PC-9 (cell line): ENCODE data around the gene SOX12. TPM values are rescaled to one million over a fixed set of nuclear protein-coding genes. Genes with fewer than 3 reads are reported as not detected.

Source experiments
- BruUV-seq: library from RNA; stranded (reverse); fragments of 400-500 nt; replicated peaks from 2 replicates; lab custom pipeline; 2021; lab: Mats Ljungman, UMichigan
- CTCF ChIA-PET: fragments of 300-600 bp; sonication (Branson Sonifier 250); formaldehyde crosslinking; loops from one replicate; lab custom pipeline; 2022; ENCODE audit warnings: antibody characterized with exemption; lab: Charles Lee
- POLR2A ChIA-PET: fragments of 300-600 bp; sonication (Branson Sonifier 250); formaldehyde crosslinking; loops from one replicate; lab custom pipeline; 2022; ENCODE audit warnings: antibody characterized with exemption; ENCODE audit not compliant: unreplicated experiment; lab: Charles Lee
- DNase-seq, 2 experiments: peaks; one replicate each; pipeline versions ENCODE4 v3.0.0 to v3.0.0-alpha.2; 2015 to 2022; ENCODE audit warnings: mixed read lengths in 1 of 2
- H2AFZ ChIP-seq: fragments of 200-600 bp; sonication (generic); 2 replicates; pipeline ENCODE4 v1.8.1; 2017; ENCODE audit warnings: antibody characterized with exemption
- H3F3A ChIP-seq: fragments of 200-600 bp; sonication (generic); 2 replicates; pipeline ENCODE4 v1.8.1; 2017; ENCODE audit warnings: antibody characterized with exemption, mild to moderate bottlenecking, low read depth; ENCODE audit not compliant: insufficient read depth
- H3K27ac ChIP-seq: fragments of 200-600 bp; sonication (generic); 2 replicates; pipeline ENCODE4 v1.6.1; 2016; ENCODE audit warnings: mixed run types
- H3K27me3 ChIP-seq: fragments of 200-600 bp; sonication (generic); 2 replicates; pipeline ENCODE4 v1.6.1; 2016; ENCODE audit warnings: low read depth, mixed run types; ENCODE audit not compliant: insufficient read depth
- H3K36me3 ChIP-seq: fragments of 200-600 bp; sonication (generic); 2 replicates; pipeline ENCODE4 v1.6.1; 2016; ENCODE audit warnings: low read depth, mixed run types
- H3K4me1 ChIP-seq: fragments of 200-600 bp; sonication (generic); replicated peaks from 2 replicates; pipeline ENCODE4 v1.6.1; 2016; ENCODE audit warnings: mixed run types; ENCODE audit not compliant: insufficient read depth
- H3K4me2 ChIP-seq: fragments of 200-600 bp; sonication (generic); 2 replicates; pipeline ENCODE4 v1.6.1; 2017; ENCODE audit warnings: mixed run types
- H3K4me3 ChIP-seq: fragments of 200-600 bp; sonication (generic); 2 replicates; pipeline ENCODE4 v1.6.1; 2016; ENCODE audit warnings: mixed run types
- H3K79me2 ChIP-seq: fragments of 200-600 bp; sonication (generic); 2 replicates; pipeline ENCODE4 v1.6.1; 2017; ENCODE audit warnings: low read depth, mixed run types
- H3K9me2 ChIP-seq: fragments of 200-600 bp; sonication (generic); 2 replicates; pipeline ENCODE4 v1.8.1; 2017; ENCODE audit warnings: mild to moderate bottlenecking; ENCODE audit not compliant: insufficient read depth
- H3K9me3 ChIP-seq: fragments of 200-600 bp; sonication (generic); 2 replicates; pipeline ENCODE4 v1.8.1; 2016; ENCODE audit warnings: low read depth; ENCODE audit not compliant: insufficient read depth
- H4K20me1 ChIP-seq: fragments of 200-600 bp; sonication (generic); 2 replicates; pipeline ENCODE4 v1.8.1; 2017; ENCODE audit not compliant: insufficient read depth
- EZH2 ChIP-seq: fragments of 200-600 bp; sonication (generic); IDR thresholded peaks from 2 replicates; pipeline ENCODE4 v1.8.0; 2017; ENCODE audit warnings: antibody characterized with exemption, low read depth
- intact Hi-C: fragments of 100-400 bp; cut with micrococcal nuclease; formaldehyde crosslinking; loops from one replicate; pipeline ENCODE4 v1.10.0; 2022; ENCODE audit not compliant: unreplicated experiment
- total RNA-seq: library from RNA; stranded (reverse); gene quantifications from 2 replicates; pipeline ENCODE4 v1.2.3, GENCODE V29; 2021
- TF ChIP-seq, protein P1 (sequence below): fragments of 200-600 bp; sonication (generic); conservative IDR thresholded peaks from 2 replicates; pipeline ENCODE4 v1.6.1; 2017; ENCODE audit warnings: mixed run types, antibody characterized with exemption, mild to moderate bottlenecking, moderate library complexity

SOX12 gene
- total RNA-seq, 1 experiment from 2014 or later: 57.1 TPM

DNA sequence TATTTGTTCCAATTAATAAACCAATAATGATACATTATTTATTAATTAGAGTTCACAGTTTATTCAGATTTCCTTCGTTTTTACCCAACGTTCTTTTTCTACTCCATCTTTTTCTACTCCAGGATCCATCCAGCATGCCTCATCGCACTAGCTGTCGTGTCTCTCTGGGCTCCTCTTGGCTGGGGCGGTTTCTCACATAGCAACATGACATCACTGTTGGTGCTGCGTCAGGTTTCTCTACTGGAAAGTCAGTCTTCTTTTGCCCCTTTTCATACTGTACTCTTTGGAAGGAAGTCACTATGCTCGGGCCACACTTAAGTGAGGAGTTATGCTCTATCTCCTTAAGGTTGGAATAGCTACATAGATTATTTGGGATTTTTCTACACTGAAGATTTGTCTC, 13.7 kb upstream of the SOX12 start:
- CTCF ChIA-PET: no interaction called here
- no peaks in the 10 kb centered on the region for H3K79me2 ChIP-seq
- no peaks in the 10 kb centered on the region for H3K36me3 ChIP-seq
- H4K20me1 ChIP-seq: no peaks in the 10 kb centered on the region
- TF ChIP-seq, protein P1, sequence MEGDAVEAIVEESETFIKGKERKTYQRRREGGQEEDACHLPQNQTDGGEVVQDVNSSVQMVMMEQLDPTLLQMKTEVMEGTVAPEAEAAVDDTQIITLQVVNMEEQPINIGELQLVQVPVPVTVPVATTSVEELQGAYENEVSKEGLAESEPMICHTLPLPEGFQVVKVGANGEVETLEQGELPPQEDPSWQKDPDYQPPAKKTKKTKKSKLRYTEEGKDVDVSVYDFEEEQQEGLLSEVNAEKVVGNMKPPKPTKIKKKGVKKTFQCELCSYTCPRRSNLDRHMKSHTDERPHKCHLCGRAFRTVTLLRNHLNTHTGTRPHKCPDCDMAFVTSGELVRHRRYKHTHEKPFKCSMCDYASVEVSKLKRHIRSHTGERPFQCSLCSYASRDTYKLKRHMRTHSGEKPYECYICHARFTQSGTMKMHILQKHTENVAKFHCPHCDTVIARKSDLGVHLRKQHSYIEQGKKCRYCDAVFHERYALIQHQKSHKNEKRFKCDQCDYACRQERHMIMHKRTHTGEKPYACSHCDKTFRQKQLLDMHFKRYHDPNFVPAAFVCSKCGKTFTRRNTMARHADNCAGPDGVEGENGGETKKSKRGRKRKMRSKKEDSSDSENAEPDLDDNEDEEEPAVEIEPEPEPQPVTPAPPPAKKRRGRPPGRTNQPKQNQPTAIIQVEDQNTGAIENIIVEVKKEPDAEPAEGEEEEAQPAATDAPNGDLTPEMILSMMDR: no peak
- TF ChIP-seq EZH2: no peak
- no peaks in the 10 kb centered on the region for H3K9me2 ChIP-seq
- H3K27me3 ChIP-seq: no peaks in the 10 kb centered on the region
- H3K4me3 ChIP-seq: no peak overlapping the region
- H3K4me2 ChIP-seq: no peak overlapping the region
- intact Hi-C loops: no loop called here
- peaks cover 6% of the 10 kb centered on the region; the same call in 1 of the 2 replicates for H3F3A ChIP-seq
- no peak overlapping the region for H2AFZ ChIP-seq
- no TSS peak for BruUV-seq
- POLR2A ChIA-PET: interaction anchor here (0.5 kb wide), 1 partner anchor 8 kb away, joined by 3 read pairs; no protein-coding TSS in a partner anchor
- H3K9me3 ChIP-seq: no peaks in the 10 kb centered on the region
- no peak overlapping the region for H3K27ac ChIP-seq
- H3K4me1 ChIP-seq: peaks cover 14% of the 10 kb centered on the region
- DNase-seq: no peak

- ChIA-PET CTCF (no interaction called here), POLR2A (interaction anchor here (0.5 kb wide), 1 partner anchor 8 kb away, joined by 3 read pairs; no protein-coding TSS in a partner anchor)
- Histone ChIP-seq H4K20me1 (no peaks in the 10 kb centered on the region), H3K4me3 (no peak overlapping the region), H3K4me1 (peaks cover 14% of the 10 kb centered on the region), H3K9me2 (no peaks in the 10 kb centered on the region), H2AFZ (no peak overlapping the region), H3K27me3 (no peaks in the 10 kb centered on the region), H3K9me3 (no peaks in the 10 kb centered on the region), H3K36me3 (no peaks in the 10 kb centered on the region), H3K79me2 (no peaks in the 10 kb centered on the region), H3K4me2 (no peak overlapping the region), H3F3A (peaks cover 5% of the 10 kb centered on the region; the same call in 1 of the 2 replicates), H3K27ac (no peak overlapping the region)
- no peak for TF ChIP-seq EZH2
- TF ChIP-seq, protein P1: no peak
- intact Hi-C loops: no loop called here
- DNase-seq: no peak
- BruUV-seq: no TSS peak
These were observed 13.3 kb upstream of the SOX12 start for GRCh38 chr20:312067-312466.

- intact Hi-C loops: no loop called here
- Histone ChIP-seq H3K79me2 (no peaks in the 10 kb centered on the region), H3K9me3 (no peaks in the 10 kb centered on the region), H3K4me2 (no peak overlapping the region), H3K27ac (no peak overlapping the region), H3K4me1 (peaks cover 14% of the 10 kb centered on the region), H3K4me3 (no peak overlapping the region), H3K9me2 (no peaks in the 10 kb centered on the region), H2AFZ (no peak overlapping the region), H3K27me3 (no peaks in the 10 kb centered on the region), H3F3A (no peaks in the 10 kb centered on the region), H3K36me3 (no peaks in the 10 kb centered on the region), H4K20me1 (no peaks in the 10 kb centered on the region)
- no peak for TF ChIP-seq EZH2
- TF ChIP-seq, protein P1: no peak
- ChIA-PET CTCF (interaction anchor here (0.5 kb wide), 1 partner anchor 20 kb away, joined by 3 read pairs; no protein-coding TSS in a partner anchor), POLR2A (no interaction called here)
- BruUV-seq: no TSS peak
- no peak for DNase-seq
These were observed 12.5 kb upstream of the SOX12 start for GRCh38 chr20:312866-313265.
